ENCODE data around the gene UBE2A.

The UBE2A gene

GRCh38 chrX:119574394-119575266, at the start of gene UBE2A:
UBE2A (plus strand) TSS chrX:119574563; CDS start chrX:119574712, 149 bp downstream.
- peak; percentile 90 for ATAC-seq
- TF ChIP-seq ARNTL (CRISPR knock-in tag; IDR thresholded peaks at IDR 0.05; ENCODE audit: borderline replicate concordance, low read depth) (no peak), PATZ1 (CRISPR knock-in tag; IDR thresholded peaks at IDR 0.05; ENCODE audit: borderline replicate concordance) (no peak), ZNF565 (CRISPR knock-in tag; conservative IDR thresholded peaks at IDR 0.05; ENCODE audit: low read depth) (no peak), ESRRG (CRISPR knock-in tag; IDR thresholded peaks at IDR 0.05) (no peak), TSHZ2 (CRISPR knock-in tag; IDR thresholded peaks at IDR 0.05) (no peak), BACH2 (CRISPR knock-in tag; IDR thresholded peaks at IDR 0.05; ENCODE audit: borderline replicate concordance) (no peak)

GRCh38 chrX:119529345-119530276, 44.8 kb upstream of the UBE2A start:
- TF ChIP-seq PPARA (CRISPR knock-in tag; IDR thresholded peaks at IDR 0.05; ENCODE audit: borderline replicate concordance) (no peak), TOX (CRISPR knock-in tag; IDR thresholded peaks at IDR 0.05; ENCODE audit: borderline replicate concordance) (no peak)
- no peak for ATAC-seq

- no peak for ATAC-seq
- TF ChIP-seq RARB (CRISPR knock-in tag; IDR thresholded peaks at IDR 0.05): no peak
- TF ChIP-seq CREB5 (CRISPR knock-in tag; IDR thresholded peaks at IDR 0.05; ENCODE audit: low read depth): no peak
- TF ChIP-seq TCF4 (CRISPR knock-in tag; IDR thresholded peaks at IDR 0.05; ENCODE audit: borderline replicate concordance): no peak
Observed at GRCh38 chrX:119537487-119537886, 36.9 kb upstream of the UBE2A start.

- ATAC-seq: no peak
- TF ChIP-seq TOX (CRISPR knock-in tag; IDR thresholded peaks at IDR 0.05; ENCODE audit: borderline replicate concordance): no peak
- no peak for TF ChIP-seq GLIS3 (CRISPR knock-in tag; IDR thresholded peaks at IDR 0.05)
- no peak for TF ChIP-seq ISL1 (CRISPR knock-in tag; IDR thresholded peaks at IDR 0.05)
- no peak for TF ChIP-seq CSRNP3 (CRISPR knock-in tag; IDR thresholded peaks at IDR 0.05)
- no peak for TF ChIP-seq ZNF8 (CRISPR knock-in tag; IDR thresholded peaks at IDR 0.05)
Observed at GRCh38 chrX:119539872-119540271, 34.5 kb upstream of the UBE2A start.

- peak; percentile 49; the same call in 2 of the 3 replicates for ATAC-seq
- TF ChIP-seq ESRRG (CRISPR knock-in tag; IDR thresholded peaks at IDR 0.05): no peak
- TF ChIP-seq ZNF8 (CRISPR knock-in tag; IDR thresholded peaks at IDR 0.05): no peak
- no peak for TF ChIP-seq GLIS3 (CRISPR knock-in tag; IDR thresholded peaks at IDR 0.05)
- no peak for TF ChIP-seq CSDC2 (CRISPR knock-in tag; IDR thresholded peaks at IDR 0.05)
- no peak for TF ChIP-seq ZNF70 (CRISPR knock-in tag; IDR thresholded peaks at IDR 0.05)
- TF ChIP-seq POU6F1 (CRISPR knock-in tag; IDR thresholded peaks at IDR 0.05; ENCODE audit: borderline replicate concordance, low read depth): no peak
- TF ChIP-seq ARNTL (CRISPR knock-in tag; IDR thresholded peaks at IDR 0.05; ENCODE audit: borderline replicate concordance, low read depth): no peak
- TF ChIP-seq CREB5 (CRISPR knock-in tag; IDR thresholded peaks at IDR 0.05; ENCODE audit: low read depth): no peak
- TF ChIP-seq ZFP30 (CRISPR knock-in tag; IDR thresholded peaks at IDR 0.05): no peak
Observed at GRCh38 chrX:119541188-119541587, 33.2 kb upstream of the UBE2A start.
